ENCODE results near the gene CFAP73.
"Not testable (repeated sequence)": the region's sequence is repeated elsewhere in the genome, so short reads cannot be mapped to it uniquely, and the experiment has no call there.

Gene CFAP73

GRCh38 chr12:113120670-113121370, 28.7 kb upstream of the CFAP73 start:
- peak; percentile 77 for DNase-seq

DNA sequence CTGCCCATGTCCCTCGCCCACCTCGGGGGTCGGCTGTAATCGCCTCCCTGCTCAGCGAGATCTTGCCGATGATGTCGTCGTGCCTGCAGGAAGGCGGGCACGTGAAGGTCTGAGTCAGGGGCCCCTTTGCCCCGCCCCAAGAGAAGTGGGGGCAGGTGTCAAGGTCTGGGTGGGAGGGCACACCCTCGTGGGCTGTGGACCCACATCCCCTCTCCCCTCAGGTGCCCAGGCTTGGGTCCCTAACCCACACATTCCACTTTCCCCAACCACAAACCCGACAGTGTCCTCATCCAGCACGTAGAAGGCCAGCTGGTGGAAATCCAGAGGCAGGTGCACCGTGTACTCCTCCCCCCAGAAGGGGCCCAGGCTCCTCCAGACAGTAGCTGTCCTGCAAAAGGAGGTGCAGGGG, 21.7 kb upstream of the CFAP73 start:
- no peak for DNase-seq

- no peak for DNase-seq
Measured at GRCh38 chr12:113128802-113129663, 20.5 kb upstream of the CFAP73 start.

GRCh38 chr12:113129664-113130456, 19.7 kb upstream of the CFAP73 start:
- no peak for DNase-seq

- no peak for DNase-seq
Measured at GRCh38 chr12:113130457-113131135, 18.9 kb upstream of the CFAP73 start.

DNA sequence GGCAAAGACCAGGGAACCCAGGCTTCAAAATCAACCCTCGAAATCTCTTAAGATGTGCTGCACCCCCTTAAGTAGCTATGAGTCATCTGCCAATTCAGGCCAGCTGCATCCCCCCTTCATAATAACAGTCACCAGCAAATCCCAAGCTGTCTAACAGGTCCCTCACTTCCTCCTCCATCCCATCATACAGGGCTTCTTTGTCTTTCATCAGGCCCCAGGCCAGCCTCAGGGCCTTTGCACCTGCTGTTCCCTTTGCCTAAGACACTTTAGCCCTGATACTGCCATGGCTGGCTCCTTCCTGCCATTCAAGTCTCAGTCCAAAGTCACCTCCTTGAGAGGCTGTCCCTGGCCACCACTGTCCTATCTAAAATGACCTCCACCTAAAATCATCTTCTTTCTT, 18.0 kb upstream of the CFAP73 start:
- no peak for DNase-seq

DNA sequence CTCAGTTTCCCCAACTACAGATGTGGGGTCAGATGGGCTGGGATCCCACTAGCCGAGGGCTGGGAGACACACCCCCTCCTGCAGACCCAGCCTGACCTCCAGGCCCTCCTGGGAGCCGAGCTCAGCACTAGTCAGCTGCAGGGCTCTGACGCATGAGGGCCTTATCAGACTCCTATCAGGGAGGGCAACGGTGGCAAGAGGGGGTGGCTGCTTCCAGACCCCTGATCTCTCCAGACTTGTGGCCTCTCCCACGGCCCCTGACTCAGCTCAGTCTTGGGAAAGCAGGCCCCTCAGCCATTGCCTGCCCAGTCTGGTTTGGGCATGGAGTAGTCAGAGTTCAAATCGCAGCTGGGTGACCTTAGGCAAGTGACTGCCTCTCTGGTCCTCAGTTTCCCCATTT, 16.5 kb upstream of the CFAP73 start:
- DNase-seq = no peak

DNA sequence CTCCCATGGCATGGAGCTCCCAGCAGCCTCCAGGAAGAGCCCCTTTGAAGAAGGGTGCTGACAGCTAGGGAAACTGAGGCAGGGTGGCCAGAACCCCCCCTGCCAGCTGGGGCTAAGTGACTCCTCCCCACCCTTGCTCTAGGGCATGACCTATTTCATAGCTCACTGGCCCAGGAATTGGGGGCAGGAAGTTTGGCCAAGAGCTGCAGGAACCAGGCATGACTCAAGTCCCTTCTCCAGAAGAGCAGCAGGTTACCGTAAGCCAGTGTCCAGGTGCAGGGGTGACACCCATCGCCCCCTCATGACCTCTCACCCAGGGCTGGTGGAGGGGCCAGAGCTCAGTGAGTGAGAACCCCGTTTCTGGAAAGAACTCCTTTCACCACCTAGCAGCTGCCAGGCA, 15.9 kb upstream of the CFAP73 start:
- no peak for DNase-seq

DNA sequence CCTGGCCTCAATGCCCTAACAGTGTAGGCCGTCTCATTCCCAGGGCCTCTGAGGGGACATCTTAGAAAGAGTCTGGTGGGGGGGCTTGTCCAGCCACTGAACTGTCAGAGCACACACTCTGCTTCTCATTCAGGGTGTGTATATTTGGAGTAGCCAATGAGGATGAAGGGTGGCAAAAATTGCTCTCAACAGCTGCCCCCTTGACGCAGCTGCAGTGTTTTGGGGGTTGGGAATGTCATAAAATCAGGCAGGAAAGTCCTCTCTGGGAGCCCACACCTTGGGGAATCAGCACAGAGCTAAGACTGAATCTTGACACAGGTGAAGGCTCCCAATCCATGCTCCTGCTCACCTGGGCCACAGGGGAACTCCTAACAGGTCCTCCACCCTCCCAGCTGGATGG, 15.5 kb upstream of the CFAP73 start:
- no peak for DNase-seq

- DNase-seq = no peak
Measured at GRCh38 chr12:113134521-113134951, 15.0 kb upstream of the CFAP73 start.

GRCh38 chr12:113135178-113136127, 14.1 kb upstream of the CFAP73 start, which contains the start of gene RASAL1:
RASAL1 (minus strand) TSS chr12:113135761; CDS start chr12:113135462, 299 bp downstream.
- peak; percentile 67 for DNase-seq

DNA sequence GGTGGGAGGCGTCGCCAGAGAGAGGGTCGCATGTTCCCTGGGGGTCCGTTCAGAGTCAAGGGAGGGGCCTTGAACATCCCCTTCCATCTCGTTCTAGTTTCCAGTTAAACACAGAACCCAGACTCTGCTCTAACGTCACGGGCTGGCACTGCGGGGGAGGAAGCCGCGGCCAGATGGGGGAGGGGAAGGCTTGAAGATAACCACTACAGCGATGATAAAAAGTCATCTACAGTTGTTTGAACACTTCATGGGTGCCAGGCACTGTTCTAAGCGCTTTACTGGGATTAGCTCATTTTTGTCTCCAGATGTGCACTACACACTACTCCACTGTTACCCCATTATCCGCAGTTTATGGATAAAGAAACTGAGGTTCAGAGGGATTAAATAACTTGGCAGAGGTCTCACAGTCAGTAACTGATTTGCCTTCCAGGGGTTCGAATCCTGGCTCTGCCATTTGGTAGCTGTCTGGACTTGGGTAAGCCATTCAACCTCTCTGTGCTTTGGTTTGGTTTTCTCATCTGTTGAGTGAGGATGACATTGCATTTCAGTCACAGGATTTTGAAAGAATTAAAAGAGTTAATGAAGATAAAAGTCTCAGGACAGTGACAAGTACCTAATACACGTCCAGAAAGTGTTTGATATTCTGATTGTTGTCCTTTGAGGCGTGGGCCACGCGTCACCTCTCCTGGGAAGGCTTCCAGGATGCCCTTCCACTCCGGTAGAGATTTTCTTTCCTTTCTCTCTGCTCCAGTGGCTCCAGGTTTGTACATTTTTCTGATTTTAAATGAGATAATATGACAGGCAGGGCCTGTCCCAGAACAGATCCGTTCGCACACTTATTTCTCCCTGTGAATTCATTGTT, 13.2 kb upstream of the CFAP73 start:
- DNase-seq = peak; percentile 14

GRCh38 chr12:113136990-113137511, 12.5 kb upstream of the CFAP73 start:
- no peak for DNase-seq

DNA sequence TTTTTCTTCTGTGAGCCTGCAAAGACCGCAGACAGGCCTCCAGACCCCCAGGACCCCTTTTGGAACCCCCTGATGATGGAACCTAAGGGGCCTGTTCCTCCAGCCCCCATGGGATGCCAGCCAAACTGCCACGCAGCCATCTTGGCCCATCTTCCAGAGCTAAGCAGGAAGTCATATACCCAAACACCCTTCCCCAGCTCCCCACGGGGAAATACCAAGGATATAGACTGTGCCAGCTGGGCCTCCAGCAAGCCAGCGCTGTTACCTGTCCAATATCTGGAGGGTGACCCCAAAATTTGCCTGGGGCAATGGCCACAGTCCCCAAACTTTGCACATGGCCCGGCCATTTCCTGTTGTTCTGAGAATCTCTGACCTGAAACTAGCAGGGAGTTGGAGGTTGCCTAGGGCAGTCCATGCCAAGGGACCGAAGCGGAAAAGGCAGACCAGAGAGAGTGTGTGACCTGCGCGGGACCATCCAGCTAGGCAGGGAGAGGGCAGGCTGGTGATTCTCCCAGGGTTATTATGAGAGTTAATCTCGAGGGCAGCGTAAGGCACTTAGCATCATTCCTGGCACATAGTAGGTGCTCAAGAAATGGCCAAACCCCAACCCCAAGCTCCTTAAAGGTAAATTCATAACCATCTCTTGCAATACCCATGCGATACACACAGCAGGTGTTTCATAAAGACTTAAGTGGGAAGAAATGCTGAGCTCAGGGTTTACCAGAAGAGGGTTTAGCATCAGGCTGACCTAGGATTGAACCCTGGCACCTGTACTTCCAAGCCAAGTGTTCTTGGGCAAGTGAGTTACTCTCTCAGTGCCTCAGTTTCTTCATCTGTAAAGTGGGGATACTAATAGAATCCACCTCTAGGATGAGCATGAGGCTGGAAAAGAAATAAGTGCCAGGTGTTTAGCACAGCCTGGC, 11.4 kb upstream of the CFAP73 start:
- DNase-seq = no peak

DNA sequence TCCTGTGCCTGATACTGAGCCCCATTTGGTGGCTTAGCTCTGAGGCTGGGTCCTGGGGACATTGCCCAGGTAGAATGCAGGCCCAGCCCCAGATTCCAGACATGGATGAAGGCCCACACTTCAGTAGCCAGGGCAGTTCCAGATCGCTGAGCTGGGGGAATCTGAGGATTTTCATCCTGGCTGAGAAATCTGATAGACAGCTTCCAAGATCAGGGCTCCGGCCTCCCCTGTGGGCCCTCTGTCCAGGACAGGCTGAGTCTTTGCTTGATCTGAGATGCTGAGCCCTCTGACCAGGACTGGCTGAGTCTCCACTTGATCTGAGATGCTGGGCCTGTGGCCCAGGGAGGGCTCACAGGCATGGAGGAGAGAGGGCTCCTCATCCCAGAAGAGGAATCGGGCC, 10.7 kb upstream of the CFAP73 start:
- no peak for DNase-seq

DNA sequence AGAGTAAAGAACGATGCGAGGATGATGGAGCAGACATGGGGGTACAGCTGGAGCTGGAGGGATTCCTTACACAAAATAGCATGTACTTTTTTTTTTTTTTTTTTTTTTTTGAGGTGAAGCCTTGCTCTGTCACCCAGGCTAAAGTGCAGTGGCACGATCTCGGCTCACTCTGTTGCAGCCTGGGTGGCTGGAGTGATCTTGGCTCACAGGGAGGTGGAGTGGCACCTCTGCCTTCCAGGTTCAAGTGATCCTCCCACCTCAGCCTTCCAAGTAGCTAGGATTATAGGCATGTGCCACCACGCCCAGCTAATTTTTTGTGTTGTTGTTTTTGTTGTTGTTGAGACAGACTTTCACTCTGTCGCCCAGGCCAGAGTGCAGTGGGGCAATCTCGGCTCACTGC, 8.8 kb upstream of the CFAP73 start:
- DNase-seq = no peak

DNA sequence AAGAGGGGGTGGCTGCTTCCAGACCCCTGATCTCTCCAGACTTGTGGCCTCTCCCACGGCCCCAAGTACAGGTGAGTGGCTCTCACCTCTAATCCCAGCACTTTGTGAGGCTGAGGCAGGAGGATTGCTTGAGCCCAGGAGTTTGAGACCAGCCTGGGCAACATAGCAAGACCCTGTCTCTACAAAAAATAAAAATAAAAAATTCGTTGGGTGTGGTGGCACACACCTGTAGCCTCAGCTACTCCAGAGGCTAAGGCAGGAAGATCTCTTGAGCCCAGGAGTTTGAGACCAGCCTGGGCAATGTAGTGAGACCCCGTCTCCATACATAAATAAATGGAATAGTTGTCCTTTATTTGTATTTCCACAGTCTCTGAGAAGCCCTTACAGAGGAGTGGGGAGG, 7.8 kb upstream of the CFAP73 start:
- DNase-seq = not testable (repeated sequence)

- DNase-seq = peak; percentile 56
Measured at GRCh38 chr12:113142173-113142885, 7.2 kb upstream of the CFAP73 start.

Data from NCI-H2029 treated with DMSO at 0.1 percent for 48 hours (cell line).